Stimulated activated CD4-positive, alpha-beta T cell treated with anti-CD3 and anti-CD28 coated beads, Interleukin-2, amount 100 ng/mL, for 4 hours (primary cell): ENCODE measurements around the gene ACY1.

Experiments
- DNase-seq: peaks from one replicate; pipeline ENCODE4 v3.0.0-alpha.2; 2020; ENCODE audit warnings: low read depth

Gene ACY1

GRCh38 chr3:51963951-51964451 is 19.3 kb upstream of the ACY1 start:
- no peak for DNase-seq

- no peak for DNase-seq
These were observed 18.8 kb upstream of the ACY1 start for GRCh38 chr3:51964521-51964920.

- DNase-seq: no peak
These were observed 17.3 kb upstream of the ACY1 start for GRCh38 chr3:51966016-51966415.

- DNase-seq: no peak
These were observed 16.8 kb upstream of the ACY1 start for GRCh38 chr3:51966486-51966885.

GRCh38 chr3:51966922-51967383 is 16.4 kb upstream of the ACY1 start:
- DNase-seq: no peak

- no peak for DNase-seq
These were observed 15.8 kb upstream of the ACY1 start, which contains the start of gene PCBP4 for GRCh38 chr3:51967384-51968169. Gene PCBP4 (minus strand): TSS chr3:51967454. CDS start chr3:51961240, 6,214 bp downstream.

GRCh38 chr3:51968170-51968775 is 15.1 kb upstream of the ACY1 start:
- DNase-seq: no peak

GRCh38 chr3:51968883-51969678 is 14.3 kb upstream of the ACY1 start:
- DNase-seq: no peak

- no peak for DNase-seq
These were observed 13.5 kb upstream of the ACY1 start for GRCh38 chr3:51969841-51970240.

- no peak for DNase-seq
These were observed 12.6 kb upstream of the ACY1 start for GRCh38 chr3:51970606-51971300.

GRCh38 chr3:51971350-51971749 is 12.0 kb upstream of the ACY1 start:
- DNase-seq: no peak

GRCh38 chr3:51974277-51974962 is 8.9 kb upstream of the ACY1 start:
- DNase-seq: no peak

GRCh38 chr3:51974963-51975851 is 8.1 kb upstream of the ACY1 start, which contains the start of gene ABHD14A:
Gene ABHD14A (plus strand): TSS chr3:51975064. CDS start chr3:51975136, 72 bp downstream.
- DNase-seq: peak; percentile 49

GRCh38 chr3:51975852-51976549 is 7.3 kb upstream of the ACY1 start:
- DNase-seq: no peak

GRCh38 chr3:51977446-51978142 is 5.7 kb upstream of the ACY1 start:
- DNase-seq: no peak

GRCh38 chr3:51978143-51978502 is 5.2 kb upstream of the ACY1 start:
- DNase-seq: no peak

- DNase-seq: no peak
These were observed 3.1 kb upstream of the ACY1 start for GRCh38 chr3:51980253-51980652.

- DNase-seq: no peak
These were observed 940 bp upstream of the ACY1 start for GRCh38 chr3:51982352-51982837.
